Left ventricle myocardium inferior (tissue), 1 donor: ENCODE results near the gene ANXA10. TPM values are rescaled to one million over a fixed set of nuclear protein-coding genes. Genes with fewer than 3 reads are reported as not detected.

Experiments used
- DNase-seq: peaks from one replicate; pipeline ENCODE4 v3.0.0-alpha.2; 2020
- H3K27ac ChIP-seq: fragments of 200-600 bp; replicated peaks from 2 replicates; pipeline ENCODE4 v1.8.0; 2021
- H3K27me3 ChIP-seq: fragments of 200-600 bp; 2 replicates; pipeline ENCODE4 v1.8.0; 2021; ENCODE audit warnings: low read depth
- H3K36me3 ChIP-seq: fragments of 200-600 bp; 2 replicates; pipeline ENCODE4 v1.8.0; 2021
- H3K4me1 ChIP-seq: fragments of 200-600 bp; 2 replicates; pipeline ENCODE4 v1.8.0; 2021
- H3K4me3 ChIP-seq: fragments of 200-600 bp; 2 replicates; pipeline ENCODE4 v1.8.0; 2021; ENCODE audit warnings: mild to moderate bottlenecking, moderate library complexity
- H3K9me3 ChIP-seq: fragments of 200-600 bp; replicated peaks from 2 replicates; pipeline ENCODE4 v1.8.0; 2021
- CTCF ChIP-seq: fragments of 200-600 bp; IDR thresholded peaks from 2 replicates; pipeline ENCODE4 v1.8.0; 2021; ENCODE audit warnings: antibody characterized with exemption, mild to moderate bottlenecking, borderline replicate concordance
- intact Hi-C: fragments of 100-400 bp; cut with micrococcal nuclease; formaldehyde crosslinking; loops from one replicate; pipeline ENCODE4 v1.11.0; 2022
- long read RNA-seq: library from polyadenylated mRNA; unstranded; transcript quantifications from one replicate; pipeline ENCODE4 v2.0.0, GENCODE V29; 2021
- total RNA-seq: library from RNA; stranded (reverse); fragmentation: NEBNext Ultra II Directional; extraction: Animal tissue kit (Norgen Biotek cat#: 25700); gene quantifications from one replicate; pipeline ENCODE4 v1.2.1, GENCODE V29; 2021
- donor health status: DM: no; HTN: yes; CAD: no; lungs with severe emphysema.

Gene ANXA10
- total RNA-seq: not detected
- long read RNA-seq: 0 reads

GRCh38 chr4:168092176-168092712 lies at the start of gene ANXA10:
Gene ANXA10, plus strand, starts transcription at chr4:168092537. Its CDS starts 164 bp downstream, at chr4:168092701.
- H3K36me3 ChIP-seq: no peaks in the 10 kb centered on the region
- no peak within 1 kb of the TSS for H3K27ac ChIP-seq
- H3K4me1 ChIP-seq: no peaks in the 10 kb centered on the region
- intact Hi-C loops: no loop called here
- no peak for TF ChIP-seq CTCF
- no peak within 1 kb of the TSS for H3K4me3 ChIP-seq
- H3K27me3 ChIP-seq: no peaks in the 10 kb centered on the region
- peaks cover 24% of the 10 kb centered on the region for H3K9me3 ChIP-seq
- DNase-seq: no peak

GRCh38 chr4:168045354-168045753 lies 47.0 kb upstream of the ANXA10 start:
- TF ChIP-seq CTCF: no peak
- no peaks in the 10 kb centered on the region for H3K27me3 ChIP-seq
- H3K36me3 ChIP-seq: no peaks in the 10 kb centered on the region
- H3K4me1 ChIP-seq: no peaks in the 10 kb centered on the region
- H3K27ac ChIP-seq: no peak overlapping the region
- intact Hi-C loops: no loop called here
- H3K9me3 ChIP-seq: peaks cover 33% of the 10 kb centered on the region
- DNase-seq: no peak
- H3K4me3 ChIP-seq: no peak overlapping the region

- H3K27ac ChIP-seq: no peak overlapping the region
- intact Hi-C loops: no loop called here
- peaks cover 44% of the 10 kb centered on the region for H3K9me3 ChIP-seq
- H3K4me1 ChIP-seq: no peaks in the 10 kb centered on the region
- H3K27me3 ChIP-seq: no peaks in the 10 kb centered on the region
- H3K4me3 ChIP-seq: no peak overlapping the region
- no peaks in the 10 kb centered on the region for H3K36me3 ChIP-seq
- TF ChIP-seq CTCF: no peak
- no peak for DNase-seq
Observed at GRCh38 chr4:168050002-168050401, 42.3 kb upstream of the ANXA10 start.

- Histone ChIP-seq H3K9me3 (peaks cover 44% of the 10 kb centered on the region), H3K36me3 (no peaks in the 10 kb centered on the region)
- intact Hi-C loops: no loop called here
Observed at GRCh38 chr4:168051526-168051925, 40.8 kb upstream of the ANXA10 start.

GRCh38 chr4:168057412-168057811 lies 34.9 kb upstream of the ANXA10 start:
- no peak for TF ChIP-seq CTCF
- Histone ChIP-seq H3K27ac (no peak overlapping the region), H3K27me3 (no peaks in the 10 kb centered on the region)

More at GRCh38 chr4:168051526-168051925, 40.8 kb upstream of the ANXA10 start:
- Histone ChIP-seq H3K4me3 (no peak overlapping the region), H3K4me1 (no peaks in the 10 kb centered on the region), H3K27ac (no peak overlapping the region), H3K27me3 (no peaks in the 10 kb centered on the region)
- no peak for DNase-seq
- TF ChIP-seq CTCF: no peak

More at GRCh38 chr4:168057412-168057811, 34.9 kb upstream of the ANXA10 start:
- Histone ChIP-seq H3K4me1 (no peaks in the 10 kb centered on the region), H3K9me3 (no peaks in the 10 kb centered on the region), H3K36me3 (no peaks in the 10 kb centered on the region), H3K4me3 (no peak overlapping the region)
- intact Hi-C loops: no loop called here
- DNase-seq: no peak
